Cardiac fibroblast (primary cell): ENCODE measurements around the gene ZNF18.
"Not testable (repeated sequence)": the region's sequence is repeated elsewhere in the genome, so short reads cannot be mapped to it uniquely, and the experiment has no call there.

Experiments
- DNase-seq, 2 donors: peaks; one replicate each; pipeline versions ENCODE4 v3.0.0 to v3.0.0-alpha.2; 2010; ENCODE audit warnings: low read depth in 2 of 2
- H3K4me3 ChIP-seq, 2 donors: replicated peaks in 1 of 2; 1 replicate in 1 of 2; 2 replicates in 1 of 2; pipeline ENCODE4 v1.5.1; 2011; ENCODE audit warnings: low read depth in 2 of 2, low read length in 2 of 2, mild to moderate bottlenecking in 2 of 2, moderate library complexity in 1 of 2
- TF ChIP-seq, protein P1 (sequence below): IDR thresholded peaks from one replicate; pipeline ENCODE4 v1.5.1; 2011; ENCODE audit warnings: low read depth, mild to moderate bottlenecking, low read length, inconsistent platforms

Gene ZNF18

DNA sequence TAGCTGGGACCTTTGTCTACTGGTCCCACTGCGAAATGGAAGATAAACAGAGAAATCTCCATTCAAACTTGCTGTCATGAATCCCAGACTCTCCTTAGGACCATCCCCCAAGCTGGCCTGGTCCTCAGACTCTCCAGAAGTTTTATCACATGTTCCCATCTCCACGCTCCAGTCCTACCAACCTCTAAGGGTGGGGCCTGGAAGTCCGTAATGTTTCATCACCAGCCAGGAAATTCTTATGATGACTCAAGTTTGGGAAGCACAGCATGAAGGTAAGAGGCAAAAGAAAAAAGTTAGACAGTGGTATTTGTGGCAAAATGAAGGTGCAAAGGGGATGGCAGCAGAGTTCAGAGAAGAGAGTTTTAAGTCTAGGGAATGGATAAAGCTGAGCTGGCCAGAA lies 52.7 kb downstream of the ZNF18 start:
- DNase-seq: no peak
- H3K4me3 ChIP-seq: no peak overlapping the region
- TF ChIP-seq, protein P1, sequence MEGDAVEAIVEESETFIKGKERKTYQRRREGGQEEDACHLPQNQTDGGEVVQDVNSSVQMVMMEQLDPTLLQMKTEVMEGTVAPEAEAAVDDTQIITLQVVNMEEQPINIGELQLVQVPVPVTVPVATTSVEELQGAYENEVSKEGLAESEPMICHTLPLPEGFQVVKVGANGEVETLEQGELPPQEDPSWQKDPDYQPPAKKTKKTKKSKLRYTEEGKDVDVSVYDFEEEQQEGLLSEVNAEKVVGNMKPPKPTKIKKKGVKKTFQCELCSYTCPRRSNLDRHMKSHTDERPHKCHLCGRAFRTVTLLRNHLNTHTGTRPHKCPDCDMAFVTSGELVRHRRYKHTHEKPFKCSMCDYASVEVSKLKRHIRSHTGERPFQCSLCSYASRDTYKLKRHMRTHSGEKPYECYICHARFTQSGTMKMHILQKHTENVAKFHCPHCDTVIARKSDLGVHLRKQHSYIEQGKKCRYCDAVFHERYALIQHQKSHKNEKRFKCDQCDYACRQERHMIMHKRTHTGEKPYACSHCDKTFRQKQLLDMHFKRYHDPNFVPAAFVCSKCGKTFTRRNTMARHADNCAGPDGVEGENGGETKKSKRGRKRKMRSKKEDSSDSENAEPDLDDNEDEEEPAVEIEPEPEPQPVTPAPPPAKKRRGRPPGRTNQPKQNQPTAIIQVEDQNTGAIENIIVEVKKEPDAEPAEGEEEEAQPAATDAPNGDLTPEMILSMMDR: no peak

GRCh38 chr17:11943759-11944347 lies 53.4 kb downstream of the ZNF18 start:
- no peak for DNase-seq

GRCh38 chr17:11943086-11943485 lies 54.2 kb downstream of the ZNF18 start:
- not testable (repeated sequence) for DNase-seq, H3K4me3 ChIP-seq

More at GRCh38 chr17:11943759-11944347, 53.4 kb downstream of the ZNF18 start:
- TF ChIP-seq, protein P1: no peak
- H3K4me3 ChIP-seq: no peak overlapping the region

GRCh38 chr17:11940904-11941303 lies 56.4 kb downstream of the ZNF18 start:
- no peak for DNase-seq
- no peak overlapping the region for H3K4me3 ChIP-seq
- TF ChIP-seq, protein P1: no peak

DNA sequence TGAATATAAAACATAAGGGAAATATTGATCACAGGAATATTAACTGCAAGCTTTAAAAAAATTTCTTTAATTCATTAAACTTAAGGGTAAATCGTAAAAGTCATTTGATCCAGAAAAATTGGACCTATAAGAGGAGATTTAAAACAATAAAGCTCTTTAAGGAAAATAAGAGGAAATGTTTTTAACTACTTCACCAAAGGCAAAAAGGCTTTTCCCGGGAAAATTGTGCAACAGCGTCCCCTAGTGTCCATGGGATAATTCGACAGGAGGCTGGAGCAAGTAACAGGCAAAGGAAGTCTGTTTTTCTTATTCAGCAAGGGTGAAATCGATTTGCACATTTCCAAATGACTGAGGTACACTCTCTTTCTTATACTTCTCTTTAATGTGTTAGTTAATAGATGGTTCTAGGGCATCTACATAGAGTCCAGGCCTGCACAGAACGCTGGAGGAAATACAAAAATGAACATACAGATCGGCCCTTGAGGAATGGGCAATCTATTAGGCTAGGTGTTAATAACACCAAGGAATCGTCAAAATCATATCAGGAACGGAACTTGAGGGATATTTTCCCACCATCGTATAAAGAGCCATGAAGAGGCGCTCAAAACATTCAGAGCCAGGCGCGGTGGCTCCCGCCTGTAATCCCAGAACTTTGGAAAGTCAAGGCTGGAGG lies 61.4 kb downstream of the ZNF18 start:
- TF ChIP-seq, protein P1: peak; percentile 78
- DNase-seq: peak; percentile 59 to 65
- no peak overlapping the region for H3K4me3 ChIP-seq

DNA sequence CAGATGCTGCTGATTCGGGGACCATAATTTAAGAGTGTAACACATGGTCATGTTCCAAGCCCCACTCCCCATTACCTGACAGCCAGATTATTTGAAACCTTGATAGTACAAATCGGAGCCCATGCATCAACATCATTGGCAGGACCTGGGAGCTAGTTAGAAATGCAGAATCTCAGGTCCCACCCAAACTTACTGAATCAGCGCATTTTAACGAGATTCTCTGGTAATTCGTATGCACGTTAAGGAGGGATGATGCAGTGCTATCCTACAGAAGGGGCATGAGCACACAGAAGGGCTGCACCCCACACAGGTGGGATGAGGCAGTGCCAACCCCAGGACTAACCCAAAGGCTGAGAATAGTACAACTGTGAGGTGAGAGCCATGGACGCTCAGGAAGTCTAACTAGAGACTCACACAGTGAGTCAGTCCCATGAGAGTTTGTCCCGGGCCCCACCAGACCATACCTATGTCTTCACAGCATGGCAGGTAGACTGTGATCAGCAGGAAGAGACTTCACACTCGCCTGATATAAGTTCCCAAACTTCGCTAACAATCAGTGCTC lies 64.9 kb downstream of the ZNF18 start:
- no peak for DNase-seq
- TF ChIP-seq, protein P1: no peak
- no peak overlapping the region for H3K4me3 ChIP-seq

DNA sequence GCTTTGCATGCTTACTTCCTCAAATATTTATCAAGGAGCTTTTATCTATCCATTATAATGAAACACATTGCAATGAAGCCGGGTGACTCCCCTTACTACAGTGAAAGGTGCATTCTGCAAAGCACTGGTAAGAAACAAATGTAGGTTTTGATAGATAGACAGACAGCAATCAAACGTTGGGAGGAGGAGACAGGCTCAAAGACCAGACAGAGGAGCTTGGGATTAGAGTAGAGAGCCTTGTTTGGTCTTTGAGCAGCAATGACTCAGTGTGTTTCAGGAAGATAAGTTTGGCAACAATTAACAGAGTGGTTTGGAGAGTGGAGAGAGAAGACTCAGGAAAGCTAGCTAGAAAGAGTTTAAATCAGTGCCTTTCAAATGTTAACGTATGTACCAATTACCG lies 68.8 kb downstream of the ZNF18 start:
- no peak overlapping the region for H3K4me3 ChIP-seq
- no peak for DNase-seq
- TF ChIP-seq, protein P1: no peak
